ENCODE results near the gene TSKU. TPM values are rescaled to one million over a fixed set of nuclear protein-coding genes. Genes with fewer than 3 reads are reported as not detected.

Gene TSKU
- total RNA-seq, 1 experiment from 2014 or later = 99.4 TPM

DNA sequence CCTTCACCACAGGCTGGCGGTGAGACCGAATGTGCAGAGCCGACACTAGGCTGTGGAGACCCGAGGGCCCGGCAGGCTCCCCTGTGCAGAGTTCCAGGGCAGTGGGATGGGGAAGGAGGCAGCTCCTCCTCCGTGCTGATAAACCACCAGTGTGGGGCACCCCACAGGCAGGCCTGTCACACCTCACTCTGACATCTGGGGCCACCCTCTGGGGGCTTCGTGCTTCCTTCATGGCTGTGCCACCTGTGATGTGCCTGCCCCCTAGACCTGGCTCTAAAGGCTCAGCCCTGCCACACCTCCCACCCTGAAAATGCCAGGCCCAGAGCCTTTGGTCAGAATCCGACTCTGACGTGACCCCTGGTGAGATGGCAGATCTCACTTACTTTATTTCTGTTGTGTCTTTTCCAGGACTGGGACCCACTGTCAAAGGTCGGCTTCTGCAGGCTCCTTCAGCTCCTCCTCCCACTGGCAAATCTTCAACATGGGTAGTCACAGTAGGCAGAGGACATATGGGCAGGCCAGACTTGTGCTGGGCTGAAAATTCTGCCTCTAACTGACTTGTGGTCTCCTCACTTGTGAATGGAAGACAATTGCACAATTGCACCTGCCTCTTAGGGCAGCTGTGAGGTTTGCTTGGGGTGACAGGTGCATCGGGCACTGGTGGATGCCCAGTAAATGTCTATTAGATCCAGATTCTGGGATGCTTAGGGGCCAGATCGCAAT is 46.2 kb upstream of the TSKU start:
- Histone ChIP-seq H3K4me1 (replicated peaks; ENCODE audit: insufficient read depth) (no peaks in the 10 kb centered on the region), H4K20me1 (ENCODE audit: insufficient read depth) (peaks cover 3% of the 10 kb centered on the region; the same call in 1 of the 2 replicates), H3K9me2 (ENCODE audit: insufficient read depth) (no peaks in the 10 kb centered on the region), H3K36me3 (ENCODE audit: low read depth) (no peaks in the 10 kb centered on the region), H3K79me2 (ENCODE audit: low read depth) (no peaks in the 10 kb centered on the region), H3K27ac (no peak overlapping the region), H3K4me3 (no peak overlapping the region), H3K27me3 (ENCODE audit: insufficient read depth, low read depth) (no peaks in the 10 kb centered on the region), H3K9me3 (ENCODE audit: insufficient read depth, low read depth) (no peaks in the 10 kb centered on the region), H3K4me2 (no peak overlapping the region), H2AFZ (no peak overlapping the region), H3F3A (ENCODE audit: insufficient read depth, low read depth) (no peaks in the 10 kb centered on the region)
- intact Hi-C loops (cut with micrococcal nuclease; ENCODE audit: unreplicated experiment) = no loop called here
- no peak for DNase-seq
- BruUV-seq (replicated peaks) = no TSS peak
- ChIA-PET CTCF (interaction anchor here (0.6 kb wide), 1 partner anchor 311 kb away, joined by 13 read pairs; no protein-coding TSS in a partner anchor), POLR2A (ENCODE audit: unreplicated experiment) (no interaction called here)
- no peak for TF ChIP-seq CTCF (conservative IDR thresholded peaks at IDR 0.05)
- no peak for TF ChIP-seq EZH2 (IDR thresholded peaks at IDR 0.05; ENCODE audit: low read depth)

DNA sequence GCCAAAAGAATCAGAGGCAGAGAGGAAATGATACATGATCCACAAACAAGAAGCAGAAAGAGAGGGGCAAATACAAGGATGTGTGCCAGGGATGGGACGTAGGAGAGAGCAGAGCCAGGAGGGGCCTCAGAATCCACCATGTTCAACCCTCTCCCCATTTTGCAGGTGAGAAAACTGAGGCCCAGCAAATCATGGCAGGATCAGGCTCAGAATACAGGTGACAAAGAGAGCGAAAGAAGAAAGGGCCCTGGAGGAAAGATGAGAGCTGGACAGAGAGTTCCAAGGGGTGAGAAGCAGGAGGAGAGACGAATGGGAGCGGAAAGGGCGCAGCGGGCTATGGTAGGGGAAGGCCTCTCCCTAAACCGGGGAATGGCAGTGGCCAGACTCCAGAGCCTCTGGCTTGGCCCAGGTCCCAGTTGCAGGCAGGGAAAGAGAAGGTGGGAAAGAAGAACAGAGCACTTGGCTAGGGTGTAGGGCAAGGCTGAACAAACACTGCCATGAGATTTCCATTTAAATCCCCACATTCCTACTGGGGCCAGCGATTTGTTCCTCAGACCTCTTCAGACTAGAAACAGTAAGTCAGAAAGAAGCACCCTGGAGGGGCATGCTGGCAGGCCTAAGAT is 44.4 kb upstream of the TSKU start:
- no peaks in the 10 kb centered on the region for H3K27me3 ChIP-seq (ENCODE audit: insufficient read depth, low read depth)
- no peak overlapping the region for H3K4me2 ChIP-seq
- no peaks in the 10 kb centered on the region for H3K79me2 ChIP-seq (ENCODE audit: low read depth)
- no peak overlapping the region for H2AFZ ChIP-seq
- peaks cover 14% of the 10 kb centered on the region; the same call in 1 of the 2 replicates for H3F3A ChIP-seq (ENCODE audit: insufficient read depth, low read depth)
- TF ChIP-seq EZH2 (IDR thresholded peaks at IDR 0.05; ENCODE audit: low read depth) = no peak
- no peak for TF ChIP-seq CTCF (conservative IDR thresholded peaks at IDR 0.05)
- H3K36me3 ChIP-seq (ENCODE audit: low read depth) = no peaks in the 10 kb centered on the region
- BruUV-seq (replicated peaks) = no TSS peak
- no peaks in the 10 kb centered on the region for H3K9me2 ChIP-seq (ENCODE audit: insufficient read depth)
- no peak overlapping the region for H3K27ac ChIP-seq
- H3K9me3 ChIP-seq (ENCODE audit: insufficient read depth, low read depth) = no peaks in the 10 kb centered on the region
- CTCF ChIA-PET = no interaction called here
- no peaks in the 10 kb centered on the region for H4K20me1 ChIP-seq (ENCODE audit: insufficient read depth)
- H3K4me1 ChIP-seq (replicated peaks; ENCODE audit: insufficient read depth) = no peaks in the 10 kb centered on the region
- intact Hi-C loops (cut with micrococcal nuclease; ENCODE audit: unreplicated experiment) = no loop called here
- no peak overlapping the region for H3K4me3 ChIP-seq
- POLR2A ChIA-PET (ENCODE audit: unreplicated experiment) = no interaction called here
- DNase-seq = no peak

DNA sequence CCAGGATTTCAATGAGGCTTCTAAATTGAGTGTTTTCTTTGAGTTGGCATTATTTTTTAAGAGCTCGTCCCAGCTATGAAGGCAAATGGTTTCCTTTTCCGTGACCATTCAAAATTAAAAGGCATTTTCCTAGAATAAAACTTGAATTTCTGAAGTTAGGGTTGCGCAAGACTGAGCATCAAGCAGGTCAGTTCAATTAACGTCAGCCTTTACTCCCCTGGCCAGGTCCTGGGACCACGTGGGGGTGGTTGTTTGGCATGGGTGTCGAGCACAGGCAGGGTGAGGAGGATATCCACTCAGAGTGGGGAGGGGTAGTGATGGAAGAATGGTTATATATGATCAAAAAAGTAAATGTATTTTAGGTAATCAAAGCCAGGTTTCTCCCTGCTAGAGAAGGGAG is 43.4 kb upstream of the TSKU start:
- no peaks in the 10 kb centered on the region for H3K36me3 ChIP-seq (ENCODE audit: low read depth)
- no peak for DNase-seq
- CTCF ChIA-PET = no interaction called here
- POLR2A ChIA-PET (ENCODE audit: unreplicated experiment) = interaction anchor here (0.6 kb wide), 2 partner anchors 296 to 347 kb away, joined by 3 read pairs; no protein-coding TSS in a partner anchor
- peaks cover 16% of the 10 kb centered on the region; the same call in 1 of the 2 replicates for H3F3A ChIP-seq (ENCODE audit: insufficient read depth, low read depth)
- H3K4me3 ChIP-seq = no peak overlapping the region
- H4K20me1 ChIP-seq (ENCODE audit: insufficient read depth) = no peaks in the 10 kb centered on the region
- no peaks in the 10 kb centered on the region for H3K4me1 ChIP-seq (replicated peaks; ENCODE audit: insufficient read depth)
- no peak overlapping the region for H3K27ac ChIP-seq
- no peaks in the 10 kb centered on the region for H3K79me2 ChIP-seq (ENCODE audit: low read depth)
- H3K9me3 ChIP-seq (ENCODE audit: insufficient read depth, low read depth) = no peaks in the 10 kb centered on the region
- TF ChIP-seq EZH2 (IDR thresholded peaks at IDR 0.05; ENCODE audit: low read depth) (no peak), CTCF (conservative IDR thresholded peaks at IDR 0.05) (no peak)
- H3K9me2 ChIP-seq (ENCODE audit: insufficient read depth) = no peaks in the 10 kb centered on the region
- intact Hi-C loops (cut with micrococcal nuclease; ENCODE audit: unreplicated experiment) = no loop called here
- H2AFZ ChIP-seq = no peak overlapping the region
- no peaks in the 10 kb centered on the region for H3K27me3 ChIP-seq (ENCODE audit: insufficient read depth, low read depth)
- H3K4me2 ChIP-seq = no peak overlapping the region
- no TSS peak for BruUV-seq (replicated peaks)
